A673 (cell line): ENCODE results near the gene ARSG.

ENCODE experiments used
- CTCF ChIP-seq: fragments of 300-800, 200-600 bp; sonication (generic); conservative IDR thresholded peaks from 2 replicates; pipeline ENCODE4 v1.5.1; 2017; ENCODE audit warnings: low read depth, mild to moderate bottlenecking, antibody characterized with exemption, low read length, moderate library complexity, mixed read lengths
- EZH2 ChIP-seq: fragments of 200-600 bp; sonication (generic); IDR thresholded peaks from 2 replicates; pipeline ENCODE4 v1.6.1; 2017; ENCODE audit warnings: borderline replicate concordance, low read depth, mild to moderate bottlenecking, mixed read lengths, antibody characterized with exemption, low read length; ENCODE audit not compliant: poor library complexity, severe bottlenecking

- TF ChIP-seq CTCF (no peak), EZH2 (no peak)
Measured at GRCh38 chr17:68322630-68323029, 31.3 kb downstream of the ARSG start.
